H9 (cell line): ENCODE measurements around the gene CDC42EP4. TPM values are rescaled to one million over a fixed set of nuclear protein-coding genes. Genes with fewer than 3 reads are reported as not detected.

Experiments
- DNase-seq: peaks from one replicate; pipeline ENCODE4 v3.0.0-alpha.2; 2017
- H2AFZ ChIP-seq: one replicate; pipeline ENCODE4 v1.6.1; 2013; ENCODE audit warnings: mild to moderate bottlenecking, low read length, control low read depth, moderate library complexity
- H2AK5ac ChIP-seq: 2 replicates; pipeline ENCODE4 v1.6.1; 2013; ENCODE audit warnings: low read length, control low read depth, mixed read lengths; ENCODE audit not compliant: insufficient read length
- H2BK120ac ChIP-seq: one replicate; pipeline ENCODE4 v1.6.1; 2013; ENCODE audit warnings: low read depth, mild to moderate bottlenecking, low read length, control low read depth, inconsistent platforms; ENCODE audit not compliant: poor library complexity, severe bottlenecking
- H2BK12ac ChIP-seq: 2 replicates; pipeline ENCODE4 v1.6.1; 2013; ENCODE audit warnings: low read length, control low read depth, mixed read lengths, low read depth; ENCODE audit not compliant: insufficient read length
- H2BK15ac ChIP-seq: 2 replicates; pipeline ENCODE4 v1.6.1; 2013; ENCODE audit warnings: low read depth, low read length, control low read depth
- H2BK20ac ChIP-seq: one replicate; pipeline ENCODE4 v1.6.1; 2013; ENCODE audit warnings: low read depth, mild to moderate bottlenecking, low read length, control low read depth, inconsistent platforms; ENCODE audit not compliant: poor library complexity, severe bottlenecking
- H2BK5ac ChIP-seq: 2 replicates; pipeline ENCODE4 v1.6.1; 2013; ENCODE audit warnings: low read length, control low read depth, mixed read lengths; ENCODE audit not compliant: insufficient read length
- H3K14ac ChIP-seq: 2 replicates; pipeline ENCODE4 v1.6.1; 2013; ENCODE audit warnings: low read length, control low read depth; ENCODE audit not compliant: insufficient read depth
- H3K18ac ChIP-seq: 2 replicates; pipeline ENCODE4 v1.6.1; 2013; ENCODE audit warnings: low read depth, mild to moderate bottlenecking, mixed read lengths, low read length, control low read depth; ENCODE audit not compliant: insufficient read length
- H3K23ac ChIP-seq: 2 replicates; pipeline ENCODE4 v1.6.1; 2013; ENCODE audit warnings: low read length, control low read depth, mixed read lengths, low read depth; ENCODE audit not compliant: insufficient read length
- H3K23me2 ChIP-seq: 2 replicates; pipeline ENCODE4 v1.6.1; 2013; ENCODE audit warnings: low read depth, mild to moderate bottlenecking, mixed read lengths, low read length, control low read depth; ENCODE audit not compliant: insufficient read length, poor library complexity, severe bottlenecking
- H3K27ac ChIP-seq: 2 replicates; pipeline ENCODE4 v1.5.1; 2013; ENCODE audit warnings: low read length, control low read depth, mixed read lengths, low read depth; ENCODE audit not compliant: insufficient read length
- H3K27me3 ChIP-seq: 2 replicates; pipeline ENCODE4 v1.6.1; 2013; ENCODE audit warnings: low read length, control low read depth, inconsistent platforms; ENCODE audit not compliant: insufficient read depth
- H3K4ac ChIP-seq: 2 replicates; pipeline ENCODE4 v1.6.1; 2013; ENCODE audit warnings: low read depth, mild to moderate bottlenecking, control low read depth, inconsistent platforms, low read length, moderate library complexity
- H3K4me1 ChIP-seq: 2 replicates; pipeline ENCODE4 v1.6.1; 2013; ENCODE audit warnings: low read length, control low read depth, inconsistent platforms; ENCODE audit not compliant: insufficient read depth
- H3K4me2 ChIP-seq: 2 replicates; pipeline ENCODE4 v1.6.1; 2013; ENCODE audit warnings: low read length, control low read depth, mixed read lengths; ENCODE audit not compliant: insufficient read length, insufficient read depth
- H3K56ac ChIP-seq: 2 replicates; pipeline ENCODE4 v1.6.1; 2013; ENCODE audit warnings: low read depth, mild to moderate bottlenecking, mixed read lengths, low read length, control low read depth; ENCODE audit not compliant: insufficient read length
- H3K79me1 ChIP-seq: 2 replicates; pipeline ENCODE4 v1.6.1; 2013; ENCODE audit warnings: low read depth, mild to moderate bottlenecking, moderate library complexity, low read length, control low read depth, inconsistent platforms; ENCODE audit not compliant: insufficient read depth, poor library complexity, severe bottlenecking
- H3K79me2 ChIP-seq: 2 replicates; pipeline ENCODE4 v1.6.1; 2013; ENCODE audit warnings: low read length, control low read depth, inconsistent platforms; ENCODE audit not compliant: insufficient read depth
- H3K9ac ChIP-seq: 2 replicates; pipeline ENCODE4 v1.6.1; 2013; ENCODE audit warnings: low read length, control low read depth, mixed read lengths; ENCODE audit not compliant: insufficient read length; ENCODE audit errors: extremely low read depth
- H3K9me3 ChIP-seq: one replicate; pipeline ENCODE4 v1.6.1; 2013; ENCODE audit warnings: low read depth, low read length, inconsistent platforms; ENCODE audit not compliant: control insufficient read depth
- H3T11ph ChIP-seq: one replicate; pipeline ENCODE4 v1.6.1; 2013; ENCODE audit warnings: mild to moderate bottlenecking, low read length, control low read depth, inconsistent platforms
- H4K20me1 ChIP-seq: one replicate; pipeline ENCODE4 v1.6.1; 2013; ENCODE audit not compliant: control insufficient read depth, insufficient read length, insufficient read depth
- H4K5ac ChIP-seq: 2 replicates; pipeline ENCODE4 v1.6.1; 2013; ENCODE audit warnings: low read depth, mild to moderate bottlenecking, mixed read lengths, low read length, control low read depth; ENCODE audit not compliant: insufficient read length
- H4K8ac ChIP-seq: replicated peaks from 2 replicates; pipeline ENCODE4 v1.6.1; 2013; ENCODE audit warnings: low read length, control low read depth, mixed read lengths, low read depth; ENCODE audit not compliant: insufficient read length
- H4K91ac ChIP-seq: 2 replicates; pipeline ENCODE4 v1.6.1; 2013; ENCODE audit warnings: low read depth, mild to moderate bottlenecking, moderate library complexity, mixed read lengths, low read length, control low read depth; ENCODE audit not compliant: insufficient read length
- H3K27ac Mint-ChIP-seq, 3 experiments: 2 replicates in 2 of 3; 3 replicates in 1 of 3; pipeline ENCODE4 v1.8.0; 2020 to 2021; ENCODE audit warnings: mixed read lengths in 3 of 3, mild to moderate bottlenecking in 1 of 3, moderate library complexity in 1 of 3
- H3K27me3 Mint-ChIP-seq: 2 replicates; pipeline ENCODE4 v1.8.0; 2021; ENCODE audit warnings: low read depth, mild to moderate bottlenecking, moderate library complexity, mixed read lengths
- H3K36me3 Mint-ChIP-seq, 3 experiments: 2 replicates in 2 of 3; 3 replicates in 1 of 3; pipeline ENCODE4 v1.8.0; 2020 to 2021; ENCODE audit warnings: low read depth in 3 of 3, mixed read lengths in 3 of 3; ENCODE audit not compliant: insufficient read depth in 1 of 3
- H3K4me1 Mint-ChIP-seq, 2 experiments: 2 replicates each; pipeline ENCODE4 v1.8.0; 2020; ENCODE audit warnings: mixed read lengths in 2 of 2
- H3K4me3 Mint-ChIP-seq, 2 experiments: 2 replicates in 1 of 2; 3 replicates in 1 of 2; pipeline ENCODE4 v1.8.0; 2020 to 2021; ENCODE audit warnings: mild to moderate bottlenecking in 2 of 2, mixed read lengths in 2 of 2, moderate library complexity in 1 of 2
- H3K9me3 Mint-ChIP-seq, 2 experiments: 2 replicates in 1 of 2; 3 replicates in 1 of 2; pipeline ENCODE4 v1.8.0; 2020; ENCODE audit warnings: mild to moderate bottlenecking in 2 of 2, mixed read lengths in 2 of 2, moderate library complexity in 1 of 2
- WGBS: extraction: QIAGEN DNeasy Blood & Tissue Kit; methylation state at CpG from one replicate; pipeline ENCODE4 v1.1.7; 2013; ENCODE audit warnings: missing lambda C conversion rate, low lambda C conversion rate, mixed read lengths; ENCODE audit not compliant: insufficient read length; ENCODE audit errors: extremely low coverage; 5-methylcytosine and 5-hydroxymethylcytosine counted together
- total RNA-seq: library from RNA; stranded (reverse); gene quantifications from 2 replicates; pipeline ENCODE4 v1.2.1, GENCODE V29; 2021
- TF ChIP-seq, protein P1 (sequence below): fragments of 200-600 bp; sonication (generic); conservative IDR thresholded peaks from 3 replicates; pipeline ENCODE4 v1.8.0; 2021; ENCODE audit warnings: antibody characterized with exemption, mild to moderate bottlenecking

The CDC42EP4 gene
- total RNA-seq, 1 experiment from 2014 or later, result 27.1 TPM

GRCh38 chr17:73304971-73305812 lies 6.6 kb downstream of the CDC42EP4 start:
- Histone ChIP-seq H3K27ac (no peak overlapping the region), H4K20me1 (no peaks in the 10 kb centered on the region), H3K9ac (no peak overlapping the region), H4K8ac (no peak overlapping the region), H2AFZ (no peak overlapping the region), H3K4ac (no peak overlapping the region), H2BK5ac (no peak overlapping the region), H3K9me3 (no peaks in the 10 kb centered on the region), H3K56ac (no peak overlapping the region), H3K18ac (peak overlapping the region; percentile 11), H3T11ph (no peak overlapping the region), H2BK15ac (no peak overlapping the region), H3K23me2 (peaks cover 3% of the 10 kb centered on the region), H3K4me2 (no peak overlapping the region), H3K79me1 (no peaks in the 10 kb centered on the region), H2BK120ac (no peak overlapping the region), H3K23ac (no peak overlapping the region), H3K27me3 (no peaks in the 10 kb centered on the region), H2AK5ac (no peak overlapping the region), H4K5ac (no peak overlapping the region), H3K79me2 (no peaks in the 10 kb centered on the region), H3K4me1 (peaks cover 6% of the 10 kb centered on the region; the same call in 1 of the 2 replicates), H4K91ac (no peak overlapping the region), H2BK20ac (no peak overlapping the region), H3K14ac (peak overlapping the region; percentile 47; the same call in 1 of the 2 replicates), H2BK12ac (no peak overlapping the region)
- Mint-ChIP-seq H3K9me3 (no peaks in the 10 kb centered on the region), H3K27ac (peak overlapping the region in 2 of 3 experiments; percentile 76 to 95; a peak in 2 of 7 replicates), H3K36me3 (peaks cover 0 to 4% (median 0%) of the 10 kb centered on the region in 3 experiments; a peak in 3 of 7 replicates), H3K4me3 (no peak overlapping the region; a peak in 1 of 5 replicates), H3K27me3 (no peaks in the 10 kb centered on the region), H3K4me1 (peaks cover 36 to 41% of the 10 kb centered on the region in 2 experiments)
- peak; percentile 85 for DNase-seq
- TF ChIP-seq, protein P1, sequence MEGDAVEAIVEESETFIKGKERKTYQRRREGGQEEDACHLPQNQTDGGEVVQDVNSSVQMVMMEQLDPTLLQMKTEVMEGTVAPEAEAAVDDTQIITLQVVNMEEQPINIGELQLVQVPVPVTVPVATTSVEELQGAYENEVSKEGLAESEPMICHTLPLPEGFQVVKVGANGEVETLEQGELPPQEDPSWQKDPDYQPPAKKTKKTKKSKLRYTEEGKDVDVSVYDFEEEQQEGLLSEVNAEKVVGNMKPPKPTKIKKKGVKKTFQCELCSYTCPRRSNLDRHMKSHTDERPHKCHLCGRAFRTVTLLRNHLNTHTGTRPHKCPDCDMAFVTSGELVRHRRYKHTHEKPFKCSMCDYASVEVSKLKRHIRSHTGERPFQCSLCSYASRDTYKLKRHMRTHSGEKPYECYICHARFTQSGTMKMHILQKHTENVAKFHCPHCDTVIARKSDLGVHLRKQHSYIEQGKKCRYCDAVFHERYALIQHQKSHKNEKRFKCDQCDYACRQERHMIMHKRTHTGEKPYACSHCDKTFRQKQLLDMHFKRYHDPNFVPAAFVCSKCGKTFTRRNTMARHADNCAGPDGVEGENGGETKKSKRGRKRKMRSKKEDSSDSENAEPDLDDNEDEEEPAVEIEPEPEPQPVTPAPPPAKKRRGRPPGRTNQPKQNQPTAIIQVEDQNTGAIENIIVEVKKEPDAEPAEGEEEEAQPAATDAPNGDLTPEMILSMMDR, result peak; percentile 66; the same call in 2 of the 3 replicates
- no CpG with 5 or more reads among the region's 16 CpGs for WGBS
